BE2C (cell line): ENCODE results near the gene HHIPL1.

ENCODE experiments used
- DNase-seq: peaks from one replicate; pipeline ENCODE4 v3.0.0-alpha.2; 2020
- H3K27me3 ChIP-seq: fragments of 250-450 bp; sonication (Bioruptor Pico); 2 replicates; pipeline ENCODE4 v1.5.1; 2020; ENCODE audit warnings: mild to moderate bottlenecking
- H3K36me3 ChIP-seq: fragments of 250-450 bp; sonication (Bioruptor Pico); 2 replicates; pipeline ENCODE4 v1.5.1; 2020; ENCODE audit warnings: mild to moderate bottlenecking
- H3K4me1 ChIP-seq: fragments of 250-450 bp; sonication (Bioruptor Pico); 2 replicates; pipeline ENCODE4 v1.5.1; 2020
- H3K4me3 ChIP-seq: 2 replicates; pipeline ENCODE4 v1.5.1; 2011; ENCODE audit warnings: low read depth, low read length
- H3K9me3 ChIP-seq: fragments of 250-450 bp; sonication (Bioruptor Pico); 2 replicates; pipeline ENCODE4 v1.5.1; 2020
- TF ChIP-seq, protein P1 (sequence below): IDR thresholded peaks from 2 replicates; pipeline ENCODE4 v1.5.1; 2012; ENCODE audit warnings: mild to moderate bottlenecking, low read depth, low read length

The HHIPL1 gene

DNA sequence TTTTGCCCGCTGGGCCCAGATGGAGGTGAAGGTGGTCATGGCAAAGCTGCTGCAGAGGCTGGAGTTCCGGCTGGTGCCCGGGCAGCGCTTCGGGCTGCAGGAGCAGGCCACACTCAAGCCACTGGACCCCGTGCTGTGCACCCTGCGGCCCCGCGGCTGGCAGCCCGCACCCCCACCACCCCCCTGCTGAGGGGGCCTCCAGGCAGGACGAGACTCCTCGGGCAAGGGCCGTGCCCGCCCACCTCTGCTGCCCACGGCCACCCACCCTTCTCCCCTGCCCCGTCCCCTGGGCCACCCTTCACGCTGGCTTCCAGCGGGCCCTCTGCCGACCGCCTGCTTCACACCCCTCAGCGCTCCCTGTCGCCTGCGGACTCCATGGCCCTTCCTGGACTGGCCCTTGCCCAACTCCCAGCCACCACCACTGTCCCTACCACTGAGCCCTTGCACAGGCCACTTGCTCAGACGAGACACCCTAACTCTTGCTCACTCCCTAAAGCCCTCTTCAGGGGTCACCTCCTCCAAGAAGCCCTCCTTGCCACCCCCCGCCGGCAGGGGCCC is 81.7 kb downstream of the HHIPL1 start:
- no peaks in the 10 kb centered on the region for H3K9me3 ChIP-seq
- no peak for DNase-seq
- no peaks in the 10 kb centered on the region for H3K36me3 ChIP-seq
- H3K27me3 ChIP-seq: no peaks in the 10 kb centered on the region; the same call in 1 of the 2 replicates
- H3K4me3 ChIP-seq: no peak overlapping the region
- TF ChIP-seq, protein P1, sequence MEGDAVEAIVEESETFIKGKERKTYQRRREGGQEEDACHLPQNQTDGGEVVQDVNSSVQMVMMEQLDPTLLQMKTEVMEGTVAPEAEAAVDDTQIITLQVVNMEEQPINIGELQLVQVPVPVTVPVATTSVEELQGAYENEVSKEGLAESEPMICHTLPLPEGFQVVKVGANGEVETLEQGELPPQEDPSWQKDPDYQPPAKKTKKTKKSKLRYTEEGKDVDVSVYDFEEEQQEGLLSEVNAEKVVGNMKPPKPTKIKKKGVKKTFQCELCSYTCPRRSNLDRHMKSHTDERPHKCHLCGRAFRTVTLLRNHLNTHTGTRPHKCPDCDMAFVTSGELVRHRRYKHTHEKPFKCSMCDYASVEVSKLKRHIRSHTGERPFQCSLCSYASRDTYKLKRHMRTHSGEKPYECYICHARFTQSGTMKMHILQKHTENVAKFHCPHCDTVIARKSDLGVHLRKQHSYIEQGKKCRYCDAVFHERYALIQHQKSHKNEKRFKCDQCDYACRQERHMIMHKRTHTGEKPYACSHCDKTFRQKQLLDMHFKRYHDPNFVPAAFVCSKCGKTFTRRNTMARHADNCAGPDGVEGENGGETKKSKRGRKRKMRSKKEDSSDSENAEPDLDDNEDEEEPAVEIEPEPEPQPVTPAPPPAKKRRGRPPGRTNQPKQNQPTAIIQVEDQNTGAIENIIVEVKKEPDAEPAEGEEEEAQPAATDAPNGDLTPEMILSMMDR: no peak
- H3K4me1 ChIP-seq: no peaks in the 10 kb centered on the region

DNA sequence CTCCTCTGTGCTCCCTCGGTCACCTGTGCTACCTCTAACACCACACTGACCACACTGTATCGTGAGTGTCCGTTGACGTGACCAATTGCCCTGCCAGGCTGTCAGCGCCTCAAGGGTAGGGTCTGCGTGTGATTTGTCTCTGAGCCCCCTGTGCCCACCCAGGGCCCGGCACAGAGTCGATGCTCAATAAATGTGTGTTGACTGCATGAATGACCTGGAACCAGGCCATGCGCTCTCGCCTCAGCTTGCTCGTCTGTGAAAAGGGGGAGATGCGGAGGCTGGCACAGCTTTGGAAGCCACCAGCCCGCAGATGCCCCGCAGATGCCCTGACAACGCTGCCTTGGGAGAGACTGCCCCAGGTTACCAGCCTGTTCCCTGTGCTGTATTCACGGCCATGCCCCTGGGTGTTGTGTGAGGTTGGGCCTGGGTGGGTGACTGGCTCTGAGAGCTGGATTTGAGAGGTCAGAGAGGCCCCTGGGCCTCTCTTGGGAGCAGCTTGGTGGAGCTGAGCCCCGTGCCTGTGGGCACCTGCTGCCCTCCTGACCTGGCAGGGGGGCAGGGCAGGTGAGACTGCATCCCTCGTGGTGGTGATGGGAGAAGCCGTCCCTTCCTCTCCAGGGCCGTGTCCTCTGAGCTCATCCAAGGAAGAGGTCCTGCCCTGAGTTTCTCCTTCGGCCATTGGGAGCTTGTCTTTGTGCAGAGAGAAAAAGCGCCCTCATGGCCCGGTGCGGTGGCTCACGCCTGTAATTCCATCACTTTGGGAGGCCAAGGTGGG is 82.4 kb downstream of the HHIPL1 start:
- no peak overlapping the region for H3K4me3 ChIP-seq
- no peaks in the 10 kb centered on the region for H3K4me1 ChIP-seq
- TF ChIP-seq, protein P1: no peak
- no peaks in the 10 kb centered on the region; the same call in 1 of the 2 replicates for H3K27me3 ChIP-seq
- no peaks in the 10 kb centered on the region for H3K36me3 ChIP-seq
- no peaks in the 10 kb centered on the region for H3K9me3 ChIP-seq
- no peak for DNase-seq

DNA sequence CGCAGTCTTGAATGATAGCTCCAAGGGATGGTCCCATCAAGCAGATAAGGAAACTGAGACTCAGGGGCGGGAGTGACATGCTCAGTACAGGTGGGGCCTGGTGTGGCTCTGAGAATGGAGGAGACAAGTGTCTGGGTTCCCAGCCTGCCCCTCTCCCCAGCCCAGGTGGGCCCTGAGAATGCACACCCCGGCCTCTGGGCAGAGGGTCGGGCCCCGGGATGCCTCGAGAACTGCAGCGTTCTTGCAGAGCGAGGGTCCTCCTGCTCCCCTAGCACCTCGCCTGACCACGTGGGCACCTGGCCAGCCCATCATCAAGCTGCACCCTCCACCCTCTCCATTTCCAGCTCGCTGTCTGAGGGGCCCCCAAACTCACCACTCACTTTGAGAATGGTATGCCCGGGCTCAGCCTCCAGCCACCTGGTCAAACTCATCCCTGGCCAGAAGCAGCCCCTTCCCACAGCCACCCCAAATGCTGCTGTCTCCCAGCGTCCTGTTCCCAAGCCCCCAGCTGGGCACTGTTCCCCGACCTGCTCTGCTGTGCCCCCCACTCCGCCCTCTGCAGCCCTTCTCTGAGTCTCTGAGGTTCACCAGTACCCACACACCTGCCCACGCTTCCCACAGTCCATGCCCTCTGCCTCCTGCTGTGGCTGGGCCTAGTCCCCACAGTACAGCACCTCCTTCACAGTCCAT is 83.4 kb downstream of the HHIPL1 start:
- DNase-seq: no peak
- Histone ChIP-seq H3K4me3 (no peak overlapping the region), H3K4me1 (no peaks in the 10 kb centered on the region), H3K9me3 (no peaks in the 10 kb centered on the region), H3K36me3 (no peaks in the 10 kb centered on the region), H3K27me3 (no peaks in the 10 kb centered on the region; the same call in 1 of the 2 replicates)
- TF ChIP-seq, protein P1: no peak

DNA sequence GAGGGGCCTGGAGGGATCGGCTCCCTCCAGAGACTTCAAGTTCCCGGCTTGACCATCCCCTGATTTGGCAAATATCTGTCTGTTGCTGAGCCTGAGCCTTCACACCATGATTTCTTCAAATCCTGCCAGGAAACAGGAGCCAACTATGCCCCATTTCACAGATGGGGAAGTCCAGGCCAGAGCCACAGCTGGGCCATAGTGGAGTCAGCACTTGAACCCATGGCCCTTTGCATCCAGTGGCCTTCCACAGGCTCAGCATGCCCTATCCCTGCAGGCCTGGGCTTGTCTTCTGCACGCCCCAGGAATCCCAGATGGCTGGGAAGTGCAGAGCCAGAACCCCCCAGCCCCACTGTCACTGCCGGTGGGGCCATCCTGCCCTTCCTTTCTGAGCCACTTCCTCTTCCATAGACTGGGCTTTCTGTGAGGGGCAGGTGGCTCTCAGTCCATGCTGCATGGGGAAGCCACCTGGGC is 84.1 kb downstream of the HHIPL1 start:
- DNase-seq: no peak
- H3K36me3 ChIP-seq: no peaks in the 10 kb centered on the region
- H3K9me3 ChIP-seq: no peaks in the 10 kb centered on the region
- TF ChIP-seq, protein P1: no peak
- H3K4me3 ChIP-seq: no peak overlapping the region
- H3K4me1 ChIP-seq: no peaks in the 10 kb centered on the region
- H3K27me3 ChIP-seq: no peaks in the 10 kb centered on the region; the same call in 1 of the 2 replicates
